SK-N-SH treated with all-trans-retinoic acid at 6 μM for 48 hours (cell line): ENCODE measurements around the gene SLC22A23.

Experiments
- ARNTL ChIP-seq: fragments of 450-650 bp; formaldehyde crosslinking; IDR thresholded peaks from 2 replicates; pipeline ENCODE4 v1.5.0; 2020; ENCODE audit warnings: low read depth, mild to moderate bottlenecking, moderate library complexity, borderline replicate concordance
- BACH2 ChIP-seq: fragments of 250-450 bp; sonication (Bioruptor Pico); IDR thresholded peaks from 2 replicates; pipeline ENCODE4 v1.9.0; 2021; ENCODE audit warnings: mild to moderate bottlenecking, borderline replicate concordance
- ESRRG ChIP-seq: fragments of 250-450 bp; sonication (Bioruptor Pico); IDR thresholded peaks from 2 replicates; pipeline ENCODE4 v1.6.1; 2021; ENCODE audit warnings: mild to moderate bottlenecking
- ISL1 ChIP-seq: fragments of 250-450 bp; sonication (Bioruptor Pico); IDR thresholded peaks from 2 replicates; pipeline ENCODE4 v2.1.2; 2022; ENCODE audit warnings: mild to moderate bottlenecking, moderate library complexity
- PATZ1 ChIP-seq: fragments of 250-450 bp; sonication (Bioruptor Pico); IDR thresholded peaks from 2 replicates; pipeline ENCODE4 v1.8.0; 2020; ENCODE audit warnings: mild to moderate bottlenecking, moderate library complexity, borderline replicate concordance
- PPARA ChIP-seq: fragments of 250-450 bp; sonication (Bioruptor Pico); IDR thresholded peaks from 2 replicates; pipeline ENCODE4 v1.5.0; 2020; ENCODE audit warnings: mild to moderate bottlenecking, borderline replicate concordance
- TCF4 ChIP-seq: fragments of 250-450 bp; sonication (Bioruptor Pico); IDR thresholded peaks from 2 replicates; pipeline ENCODE4 v1.8.0; 2021; ENCODE audit warnings: mild to moderate bottlenecking, moderate library complexity, borderline replicate concordance
- TOX ChIP-seq: fragments of 250-450 bp; sonication (Bioruptor Pico); IDR thresholded peaks from 2 replicates; pipeline ENCODE4 v1.8.0; 2021; ENCODE audit warnings: mild to moderate bottlenecking, moderate library complexity, borderline replicate concordance
- ZC3H10 ChIP-seq: fragments of 250-450 bp; sonication (Bioruptor Pico); IDR thresholded peaks from 2 replicates; pipeline ENCODE4 v1.5.1; 2021; ENCODE audit warnings: mild to moderate bottlenecking, moderate library complexity
- ZFP30 ChIP-seq: fragments of 450-650 bp; formaldehyde crosslinking; IDR thresholded peaks from 2 replicates; pipeline ENCODE4 v1.5.0; 2022; ENCODE audit warnings: mild to moderate bottlenecking, moderate library complexity
- ZNF565 ChIP-seq: fragments of 450-650 bp; formaldehyde crosslinking; conservative IDR thresholded peaks from 2 replicates; pipeline ENCODE4 v1.5.0; 2020; ENCODE audit warnings: low read depth, mild to moderate bottlenecking, moderate library complexity
- ZNF8 ChIP-seq: fragments of 450-650 bp; formaldehyde crosslinking; IDR thresholded peaks from 2 replicates; pipeline ENCODE4 v1.5.0; 2020; ENCODE audit warnings: mild to moderate bottlenecking, moderate library complexity

- TF ChIP-seq PPARA: no peak
- TF ChIP-seq ZNF565 (CRISPR knock-in tag): no peak
- no peak for TF ChIP-seq ESRRG (CRISPR knock-in tag)
- TF ChIP-seq ZFP30 (CRISPR knock-in tag): no peak
- TF ChIP-seq ARNTL (CRISPR knock-in tag): no peak
- no peak for TF ChIP-seq PATZ1
- TF ChIP-seq ISL1 (CRISPR knock-in tag): no peak
- no peak for TF ChIP-seq BACH2 (CRISPR knock-in tag)
- TF ChIP-seq TCF4 (CRISPR knock-in tag): no peak
- no peak for TF ChIP-seq ZNF8 (CRISPR knock-in tag)
- TF ChIP-seq TOX (CRISPR knock-in tag): no peak
- TF ChIP-seq ZC3H10 (CRISPR knock-in tag): no peak
Measured at GRCh38 chr6:3277251-3277650, 179.6 kb downstream of the SLC22A23 start.
